ENCODE data around the gene SRRM4. TPM values are rescaled to one million over a fixed set of nuclear protein-coding genes. Genes with fewer than 3 reads are reported as not detected.

SRRM4 gene
- total RNA-seq, 1 experiment from 2014 or later, result not detected

DNA sequence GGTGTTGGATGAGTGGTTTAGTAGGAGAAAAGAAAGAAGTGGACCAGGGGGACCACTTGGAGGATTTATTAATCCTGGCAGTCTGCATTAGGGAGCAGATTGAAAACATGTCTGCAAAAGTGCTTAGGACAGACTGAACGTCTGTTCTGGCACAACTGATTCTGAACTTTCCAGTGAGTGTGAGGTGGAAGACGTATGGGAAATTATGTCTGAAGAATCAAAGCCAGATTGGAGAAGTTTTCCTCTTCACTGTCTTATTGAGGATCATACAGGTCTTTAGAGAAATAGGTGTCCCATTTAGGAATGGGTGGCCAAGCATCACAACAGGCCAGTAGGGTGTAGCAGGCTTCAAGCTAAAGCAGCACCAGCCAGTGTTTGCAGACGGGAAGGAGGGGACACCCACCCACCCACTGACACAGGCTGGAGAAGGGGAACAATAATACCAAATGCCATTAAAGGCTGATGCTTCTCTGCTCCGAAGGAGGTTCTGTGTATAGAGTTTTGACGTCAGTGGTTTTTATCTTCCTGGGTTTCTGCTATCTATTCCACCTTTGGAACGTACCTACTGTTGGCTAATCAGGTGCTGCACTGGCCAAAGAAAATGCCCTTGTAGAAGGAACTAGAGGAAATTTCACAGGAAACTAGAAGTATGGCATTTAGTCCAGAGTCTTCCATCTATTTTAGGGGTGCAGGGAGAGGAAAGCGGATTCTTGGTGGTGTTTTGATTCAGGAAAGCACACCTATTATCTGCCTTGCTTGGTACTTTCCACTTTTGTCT, 1.8 kb downstream of the SRRM4 start:
- CTCF ChIA-PET, result interaction anchor here (0.6 kb wide), 1 partner anchor 87 kb away, joined by 3 read pairs; no protein-coding TSS in a partner anchor
- Histone ChIP-seq H2AFZ (no peak overlapping the region), H3K9me2 (ENCODE audit: insufficient read depth) (no peaks in the 10 kb centered on the region), H3K27me3 (ENCODE audit: insufficient read depth, low read depth) (peaks cover 20% of the 10 kb centered on the region), H3K79me2 (ENCODE audit: low read depth) (no peaks in the 10 kb centered on the region), H3K27ac (no peak overlapping the region), H3K4me3 (no peak overlapping the region), H3K4me2 (no peak overlapping the region), H3F3A (ENCODE audit: insufficient read depth, low read depth) (no peaks in the 10 kb centered on the region), H3K9me3 (ENCODE audit: insufficient read depth, low read depth) (no peaks in the 10 kb centered on the region), H3K36me3 (ENCODE audit: low read depth) (no peaks in the 10 kb centered on the region), H4K20me1 (ENCODE audit: insufficient read depth) (no peaks in the 10 kb centered on the region), H3K4me1 (replicated peaks; ENCODE audit: insufficient read depth) (no peaks in the 10 kb centered on the region)
- TF ChIP-seq, protein P1, sequence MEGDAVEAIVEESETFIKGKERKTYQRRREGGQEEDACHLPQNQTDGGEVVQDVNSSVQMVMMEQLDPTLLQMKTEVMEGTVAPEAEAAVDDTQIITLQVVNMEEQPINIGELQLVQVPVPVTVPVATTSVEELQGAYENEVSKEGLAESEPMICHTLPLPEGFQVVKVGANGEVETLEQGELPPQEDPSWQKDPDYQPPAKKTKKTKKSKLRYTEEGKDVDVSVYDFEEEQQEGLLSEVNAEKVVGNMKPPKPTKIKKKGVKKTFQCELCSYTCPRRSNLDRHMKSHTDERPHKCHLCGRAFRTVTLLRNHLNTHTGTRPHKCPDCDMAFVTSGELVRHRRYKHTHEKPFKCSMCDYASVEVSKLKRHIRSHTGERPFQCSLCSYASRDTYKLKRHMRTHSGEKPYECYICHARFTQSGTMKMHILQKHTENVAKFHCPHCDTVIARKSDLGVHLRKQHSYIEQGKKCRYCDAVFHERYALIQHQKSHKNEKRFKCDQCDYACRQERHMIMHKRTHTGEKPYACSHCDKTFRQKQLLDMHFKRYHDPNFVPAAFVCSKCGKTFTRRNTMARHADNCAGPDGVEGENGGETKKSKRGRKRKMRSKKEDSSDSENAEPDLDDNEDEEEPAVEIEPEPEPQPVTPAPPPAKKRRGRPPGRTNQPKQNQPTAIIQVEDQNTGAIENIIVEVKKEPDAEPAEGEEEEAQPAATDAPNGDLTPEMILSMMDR (conservative IDR thresholded peaks at IDR 0.05), result no peak
- no peak for TF ChIP-seq EZH2 (IDR thresholded peaks at IDR 0.05; ENCODE audit: low read depth)
- no TSS peak for BruUV-seq (replicated peaks)
- POLR2A ChIA-PET (ENCODE audit: unreplicated experiment), result no interaction called here
- no peak for DNase-seq
- intact Hi-C loops (cut with micrococcal nuclease; ENCODE audit: unreplicated experiment), result no loop called here

DNA sequence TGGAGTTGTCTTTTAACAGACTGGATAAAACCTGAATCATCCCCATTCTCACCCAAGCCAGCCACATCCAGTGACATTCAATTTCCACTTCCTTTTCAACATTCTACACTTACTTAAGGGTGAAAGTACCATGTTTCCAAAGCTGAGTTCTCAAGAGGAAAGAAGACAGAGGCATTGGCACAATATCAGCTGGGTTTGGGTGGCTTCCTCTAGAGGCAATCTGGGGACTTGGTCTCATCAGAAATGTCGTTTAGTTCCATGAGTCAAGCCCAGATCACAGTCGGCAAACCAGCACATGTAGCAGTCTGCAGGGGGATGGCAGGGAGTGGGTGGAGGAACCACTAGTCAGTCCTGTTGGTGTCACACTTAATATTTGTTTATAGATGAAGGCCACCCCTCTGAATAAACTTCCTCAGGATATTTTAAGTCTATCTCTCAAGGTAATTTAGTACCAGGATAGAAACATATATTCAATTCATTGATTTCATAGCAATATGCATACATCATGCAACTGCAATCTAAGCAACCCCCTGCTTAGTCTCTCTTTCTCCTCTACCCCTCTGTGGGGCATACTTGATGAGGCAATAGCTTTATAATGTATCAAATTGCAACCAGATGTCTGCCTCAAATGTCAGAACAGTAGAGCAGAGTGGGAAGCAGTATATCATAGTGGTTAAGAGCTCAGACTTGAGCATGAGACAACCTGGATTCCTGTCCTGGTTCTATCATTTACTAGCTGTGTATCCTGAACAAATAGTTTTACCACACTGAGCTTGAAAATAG, 3.0 kb downstream of the SRRM4 start:
- no peak overlapping the region for H2AFZ ChIP-seq
- no peaks in the 10 kb centered on the region for H3K4me1 ChIP-seq (replicated peaks; ENCODE audit: insufficient read depth)
- no TSS peak for BruUV-seq (replicated peaks)
- TF ChIP-seq, protein P1 (conservative IDR thresholded peaks at IDR 0.05), result no peak
- no peak for TF ChIP-seq EZH2 (IDR thresholded peaks at IDR 0.05; ENCODE audit: low read depth)
- no peak overlapping the region for H3K4me3 ChIP-seq
- no peaks in the 10 kb centered on the region for H3K9me2 ChIP-seq (ENCODE audit: insufficient read depth)
- intact Hi-C loops (cut with micrococcal nuclease; ENCODE audit: unreplicated experiment), result no loop called here
- no peak overlapping the region for H3K27ac ChIP-seq
- no peaks in the 10 kb centered on the region for H3K36me3 ChIP-seq (ENCODE audit: low read depth)
- H4K20me1 ChIP-seq (ENCODE audit: insufficient read depth), result no peaks in the 10 kb centered on the region
- DNase-seq, result no peak
- H3F3A ChIP-seq (ENCODE audit: insufficient read depth, low read depth), result no peaks in the 10 kb centered on the region
- H3K79me2 ChIP-seq (ENCODE audit: low read depth), result no peaks in the 10 kb centered on the region
- peaks cover 27% of the 10 kb centered on the region for H3K27me3 ChIP-seq (ENCODE audit: insufficient read depth, low read depth)
- CTCF ChIA-PET, result no interaction called here
- no peak overlapping the region for H3K4me2 ChIP-seq
- POLR2A ChIA-PET (ENCODE audit: unreplicated experiment), result no interaction called here
- no peaks in the 10 kb centered on the region for H3K9me3 ChIP-seq (ENCODE audit: insufficient read depth, low read depth)

DNA sequence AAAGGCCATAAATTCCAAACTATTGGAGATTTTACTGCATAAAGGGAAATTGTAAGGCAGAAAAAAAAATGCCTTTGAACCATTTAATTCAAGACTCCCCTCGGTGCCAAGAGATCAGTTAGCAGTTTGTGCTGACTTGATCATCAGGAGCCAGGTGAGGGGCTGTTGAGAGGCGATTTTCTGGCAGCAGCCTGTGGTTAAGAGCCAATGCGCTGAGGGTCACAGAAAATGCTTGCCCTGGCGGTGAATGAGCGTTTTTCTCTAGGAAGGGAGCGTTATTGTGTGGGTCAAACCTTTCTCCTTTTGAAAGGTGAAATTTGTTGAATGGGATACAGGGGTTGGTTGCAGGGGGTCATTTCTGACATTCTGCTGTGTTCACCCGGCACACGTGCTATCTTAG, 4.7 kb downstream of the SRRM4 start:
- BruUV-seq (replicated peaks), result no TSS peak

More for the DNA sequence above, 4.7 kb downstream of the SRRM4 start:
- H3K9me3 ChIP-seq (ENCODE audit: insufficient read depth, low read depth), result no peaks in the 10 kb centered on the region
- H3K79me2 ChIP-seq (ENCODE audit: low read depth), result no peaks in the 10 kb centered on the region
- no peaks in the 10 kb centered on the region for H3K4me1 ChIP-seq (replicated peaks; ENCODE audit: insufficient read depth)
- intact Hi-C loops (cut with micrococcal nuclease; ENCODE audit: unreplicated experiment), result no loop called here
- no peak for DNase-seq
- H4K20me1 ChIP-seq (ENCODE audit: insufficient read depth), result no peaks in the 10 kb centered on the region
- H3K27ac ChIP-seq, result no peak overlapping the region
- no peaks in the 10 kb centered on the region for H3K36me3 ChIP-seq (ENCODE audit: low read depth)
- H3K4me2 ChIP-seq, result no peak overlapping the region
- no peak overlapping the region for H2AFZ ChIP-seq
- ChIA-PET CTCF (no interaction called here), POLR2A (ENCODE audit: unreplicated experiment) (no interaction called here)
- no peaks in the 10 kb centered on the region for H3F3A ChIP-seq (ENCODE audit: insufficient read depth, low read depth)
- TF ChIP-seq, protein P1 (conservative IDR thresholded peaks at IDR 0.05), result no peak
- TF ChIP-seq EZH2 (IDR thresholded peaks at IDR 0.05; ENCODE audit: low read depth), result no peak
- H3K27me3 ChIP-seq (ENCODE audit: insufficient read depth, low read depth), result peaks cover 41% of the 10 kb centered on the region
- H3K4me3 ChIP-seq, result no peak overlapping the region
- H3K9me2 ChIP-seq (ENCODE audit: insufficient read depth), result no peaks in the 10 kb centered on the region

Measured in PC-9 (cell line).